Mesothelial cell of epicardium (in vitro differentiated cells): Measurements from ENCODE around the gene ALPI. TPM values are rescaled to one million over a fixed set of nuclear protein-coding genes. Genes with fewer than 3 reads are reported as not detected.
"Not testable (repeated sequence)": the region's sequence is repeated elsewhere in the genome, so short reads cannot be mapped to it uniquely, and the experiment has no call there.

Experiments used
- DNase-seq, 2 experiments: peaks; one replicate each; pipeline ENCODE4 v3.0.0; 2021; ENCODE audit warnings: low spot score in 2 of 2; ENCODE audit not compliant: unreplicated experiment in 2 of 2
- H3K27ac Mint-ChIP-seq: 2 replicates; pipeline ENCODE4 v1.8.0; 2021; ENCODE audit warnings: mixed read lengths
- H3K27me3 Mint-ChIP-seq: 2 replicates; pipeline ENCODE4 v1.8.0; 2021; ENCODE audit warnings: low read depth, mixed read lengths
- H3K36me3 Mint-ChIP-seq: 2 replicates; pipeline ENCODE4 v1.8.0; 2021; ENCODE audit warnings: mixed read lengths
- H3K4me1 Mint-ChIP-seq: 2 replicates; pipeline ENCODE4 v1.8.0; 2021; ENCODE audit warnings: mixed read lengths
- H3K4me3 Mint-ChIP-seq: 2 replicates; pipeline ENCODE4 v1.8.0; 2021; ENCODE audit warnings: mild to moderate bottlenecking, moderate library complexity, mixed read lengths
- H3K9me3 Mint-ChIP-seq: 2 replicates; pipeline ENCODE4 v1.8.0; 2021; ENCODE audit warnings: mixed read lengths
- CTCF ChIP-seq: fragments of 200-600 bp; sonication (generic); IDR thresholded peaks from one replicate; pipeline ENCODE4 v1.5.0; 2021; ENCODE audit warnings: antibody characterized with exemption; ENCODE audit not compliant: unreplicated experiment
- total RNA-seq: library from RNA; stranded (reverse); gene quantifications from 3 replicates; pipeline ENCODE4 v1.2.1, GENCODE V29; 2021

The ALPI gene
- total RNA-seq, 1 donor from 2014 or later: not detected

GRCh38 chr2:232420463-232421188 is 35.3 kb upstream of the ALPI start:
- Mint-ChIP-seq H3K27ac (no peak overlapping the region), H3K27me3 (peaks cover 95% of the 10 kb centered on the region), H3K9me3 (peaks cover 10% of the 10 kb centered on the region), H3K36me3 (peaks cover 4% of the 10 kb centered on the region), H3K4me3 (peak overlapping the region; percentile 64), H3K4me1 (peaks cover 13% of the 10 kb centered on the region)
- TF ChIP-seq CTCF: no peak
- DNase-seq: peak in 1 of 2 experiments; percentile 65

GRCh38 chr2:232421189-232421785 is 34.7 kb upstream of the ALPI start:
- H3K36me3 Mint-ChIP-seq: peaks cover 4% of the 10 kb centered on the region
- no peak for DNase-seq
- peak overlapping the region; percentile 31 for H3K4me3 Mint-ChIP-seq
- H3K27me3 Mint-ChIP-seq: peaks cover 90% of the 10 kb centered on the region
- H3K4me1 Mint-ChIP-seq: peaks cover 13% of the 10 kb centered on the region
- no peak for TF ChIP-seq CTCF
- H3K27ac Mint-ChIP-seq: no peak overlapping the region
- peaks cover 10% of the 10 kb centered on the region for H3K9me3 Mint-ChIP-seq

DNA sequence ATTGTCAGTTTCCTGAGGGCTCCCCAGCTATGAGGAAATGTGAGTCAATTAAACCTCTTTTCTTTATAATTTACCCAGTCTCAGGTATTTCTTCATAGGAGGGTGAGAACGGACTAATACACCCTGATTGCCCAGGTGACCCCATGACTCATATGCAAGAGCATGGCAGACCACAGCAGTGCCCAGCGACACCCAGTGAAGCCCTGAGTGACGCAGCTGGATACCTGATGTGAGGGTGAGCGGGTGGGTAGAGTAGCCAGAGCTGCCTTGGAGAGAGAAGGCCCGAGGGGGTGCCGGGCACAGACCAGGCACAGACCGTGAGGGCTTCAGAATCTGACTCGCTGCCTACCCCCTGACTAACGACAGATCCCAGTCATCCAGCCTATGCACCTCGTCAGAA is 33.9 kb upstream of the ALPI start:
- Mint-ChIP-seq H3K27ac (no peak overlapping the region), H3K36me3 (peaks cover 4% of the 10 kb centered on the region), H3K4me3 (peak overlapping the region; percentile 43), H3K9me3 (peaks cover 10% of the 10 kb centered on the region), H3K4me1 (peaks cover 13% of the 10 kb centered on the region), H3K27me3 (peaks cover 84% of the 10 kb centered on the region)
- no peak for TF ChIP-seq CTCF
- no peak for DNase-seq

- not testable (repeated sequence) for H3K27ac Mint-ChIP-seq, DNase-seq, H3K36me3 Mint-ChIP-seq, H3K4me3 Mint-ChIP-seq
- H3K9me3 Mint-ChIP-seq: peaks cover 10% of the 10 kb centered on the region
- H3K4me1 Mint-ChIP-seq: peaks cover 13% of the 10 kb centered on the region
- peaks cover 75% of the 10 kb centered on the region for H3K27me3 Mint-ChIP-seq
These were observed 33.0 kb upstream of the ALPI start for GRCh38 chr2:232422996-232423395.

DNA sequence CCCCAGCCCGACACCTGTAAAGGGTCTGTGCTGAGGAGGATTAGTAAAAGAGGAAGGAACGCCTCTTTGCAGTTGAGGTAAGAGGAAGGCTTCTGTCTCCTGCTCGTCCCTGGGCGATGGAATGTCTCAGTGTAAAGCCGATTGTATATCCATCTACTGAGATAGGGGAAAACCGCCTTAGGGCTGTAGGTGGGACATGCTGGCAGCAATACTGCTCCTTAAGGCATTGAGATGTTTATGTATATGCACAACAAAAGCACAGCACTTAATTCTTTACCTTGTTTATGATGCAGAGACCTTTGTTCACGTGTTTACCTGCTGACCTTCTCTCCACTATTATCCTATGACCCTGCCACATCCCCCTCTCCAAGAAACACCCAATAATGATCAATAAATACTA is 32.5 kb upstream of the ALPI start:
- Mint-ChIP-seq H3K27me3 (peaks cover 70% of the 10 kb centered on the region), H3K9me3 (peaks cover 10% of the 10 kb centered on the region)
- not testable (repeated sequence) for DNase-seq, H3K4me3 Mint-ChIP-seq, H3K36me3 Mint-ChIP-seq, H3K4me1 Mint-ChIP-seq, H3K27ac Mint-ChIP-seq

DNA sequence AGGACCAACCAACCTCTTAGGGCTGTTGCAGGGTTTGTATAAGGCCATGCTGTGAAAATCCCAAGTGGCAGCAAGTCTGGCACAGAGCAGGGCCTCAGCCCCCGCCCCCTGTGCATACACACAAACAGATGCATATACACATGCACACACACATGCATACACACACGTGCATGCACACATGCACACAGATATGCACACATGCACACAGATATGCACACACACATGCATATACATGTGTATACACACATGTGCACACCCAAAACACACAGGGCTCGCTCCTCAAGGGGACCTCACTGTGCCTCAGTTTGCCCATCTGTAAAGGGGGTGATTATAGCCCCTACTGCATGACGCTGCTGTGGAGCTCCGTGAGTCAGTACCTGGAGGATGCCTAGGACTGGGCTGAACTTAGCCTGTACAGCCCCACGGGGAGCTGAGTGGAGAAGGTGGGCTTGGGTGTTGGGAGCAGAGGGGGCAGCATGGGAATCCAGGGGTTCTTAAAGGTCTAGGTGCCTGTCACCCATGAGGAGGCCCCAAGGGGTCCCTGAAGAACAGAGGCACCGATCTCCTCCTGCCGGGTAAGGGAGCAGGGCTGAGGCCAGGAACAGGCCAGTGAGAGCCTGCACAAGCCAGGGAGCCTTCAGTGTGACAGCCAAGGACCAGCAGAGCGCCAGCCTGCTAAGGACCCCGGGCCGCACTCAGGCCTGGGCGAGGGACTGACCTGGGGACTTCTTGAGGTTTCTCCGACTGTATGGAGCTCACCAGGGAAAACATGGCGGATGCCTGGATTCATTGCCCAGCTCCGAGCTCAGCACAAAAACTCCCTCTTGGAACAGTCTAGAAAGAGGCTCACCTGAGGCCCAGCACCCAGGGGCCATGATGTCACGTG is 24.0 kb upstream of the ALPI start:
- H3K4me3 Mint-ChIP-seq: no peak overlapping the region

More for the DNA sequence above, 24.0 kb upstream of the ALPI start:
- H3K27ac Mint-ChIP-seq: no peak overlapping the region
- no peaks in the 10 kb centered on the region for H3K36me3 Mint-ChIP-seq
- no peak for DNase-seq
- H3K9me3 Mint-ChIP-seq: no peaks in the 10 kb centered on the region
- TF ChIP-seq CTCF: no peak
- H3K27me3 Mint-ChIP-seq: no peaks in the 10 kb centered on the region
- no peaks in the 10 kb centered on the region for H3K4me1 Mint-ChIP-seq
